Sigmoid colon (tissue), 7 donors: Measurements from ENCODE around the gene MOXD1. TPM values are rescaled to one million over a fixed set of nuclear protein-coding genes. Genes with fewer than 3 reads are reported as not detected.

Experiments used
- DNase-seq: peaks from one replicate; pipeline ENCODE4 v3.0.0-alpha.2; 2019
- H3K27ac ChIP-seq, 4 donors: fragments of 200-600 bp; sonication (generic); one replicate each; pipeline ENCODE4 v1.5.1; 2016 to 2019; ENCODE audit warnings: mild to moderate bottlenecking in 1 of 4
- H3K27me3 ChIP-seq, 3 donors: fragments of 200-600 bp; sonication (generic); one replicate each; pipeline ENCODE4 v1.5.1; 2019; ENCODE audit warnings: mild to moderate bottlenecking in 1 of 3
- H3K36me3 ChIP-seq, 4 donors: fragments of 200-600 bp; sonication (generic); one replicate each; pipeline ENCODE4 v1.5.1; 2016 to 2019
- H3K4me1 ChIP-seq, 4 donors: fragments of 200-600 bp; sonication (generic); one replicate each; pipeline ENCODE4 v1.5.1; 2017 to 2019
- H3K4me3 ChIP-seq, 4 donors: fragments of 200-600 bp; sonication (generic); one replicate each; pipeline ENCODE4 v1.5.1; 2017 to 2019; ENCODE audit warnings: mild to moderate bottlenecking in 2 of 4, moderate library complexity in 1 of 4
- H3K9me3 ChIP-seq, 4 donors: fragments of 200-600 bp in 3 of 4; sonication (generic) in 3 of 4; one replicate each; pipeline versions ENCODE4 v1.5.1 to v1.6.1; 2013 to 2019
- EP300 ChIP-seq, 4 donors: sonication (generic); formaldehyde crosslinking; IDR thresholded peaks; one replicate each; pipeline ENCODE4 v1.6.1; 2017; ENCODE audit warnings: antibody characterized with exemption in 4 of 4
- POLR2A ChIP-seq, 2 donors: fragments of 450-650 bp; IDR thresholded peaks; one replicate each; pipeline ENCODE4 v1.6.1; 2016; ENCODE audit warnings: antibody characterized with exemption in 2 of 2, mild to moderate bottlenecking in 2 of 2, moderate library complexity in 2 of 2
- POLR2AphosphoS5 ChIP-seq, 4 donors: sonication (generic); formaldehyde crosslinking; IDR thresholded peaks; one replicate each; pipeline ENCODE4 v1.6.1; 2017; ENCODE audit warnings: antibody characterized with exemption in 4 of 4
- WGBS, 2 donors: extraction: QIAGEN DNeasy Blood & Tissue Kit; methylation state at CpG; one replicate each; pipeline ENCODE4 v1.1.7; 2013; 5-methylcytosine and 5-hydroxymethylcytosine counted together
- intact Hi-C: fragments of 100-400 bp; cut with DNase I; formaldehyde crosslinking; loops from one replicate; pipeline ENCODE4 v1.15.1; 2023
- polyA plus RNA-seq, 3 donors: library from polyadenylated mRNA; stranded (reverse); fragments of 200-250 nt; gene quantifications; one replicate each; pipeline ENCODE4 v1.2.3, GENCODE V29; 2013
- total RNA-seq, 4 donors: library from RNA; depleted of rRNA; stranded (reverse); fragments of >200 nt; gene quantifications; one replicate each; pipeline ENCODE4 v1.1.0, GENCODE V29; 2016
- TF ChIP-seq, protein P1 (sequence below), 4 experiments: fragments of 450-650 bp in 3 of 4; fragments of 200-600 bp in 1 of 4; IDR thresholded peaks; one replicate each; pipeline ENCODE4 v1.5.1; 2016 to 2019; ENCODE audit warnings: antibody characterized with exemption in 4 of 4, mild to moderate bottlenecking in 3 of 4, moderate library complexity in 2 of 4
- donor health status: healthy with polysubstance abuse.
- donor health status: Bipolar disorder and iron deficiency.
- donor health status: healthy.

MOXD1 gene
- total and polyA plus RNA-seq, 7 donors, result 1.2 to 20.8 (median 9.4) TPM

DNA sequence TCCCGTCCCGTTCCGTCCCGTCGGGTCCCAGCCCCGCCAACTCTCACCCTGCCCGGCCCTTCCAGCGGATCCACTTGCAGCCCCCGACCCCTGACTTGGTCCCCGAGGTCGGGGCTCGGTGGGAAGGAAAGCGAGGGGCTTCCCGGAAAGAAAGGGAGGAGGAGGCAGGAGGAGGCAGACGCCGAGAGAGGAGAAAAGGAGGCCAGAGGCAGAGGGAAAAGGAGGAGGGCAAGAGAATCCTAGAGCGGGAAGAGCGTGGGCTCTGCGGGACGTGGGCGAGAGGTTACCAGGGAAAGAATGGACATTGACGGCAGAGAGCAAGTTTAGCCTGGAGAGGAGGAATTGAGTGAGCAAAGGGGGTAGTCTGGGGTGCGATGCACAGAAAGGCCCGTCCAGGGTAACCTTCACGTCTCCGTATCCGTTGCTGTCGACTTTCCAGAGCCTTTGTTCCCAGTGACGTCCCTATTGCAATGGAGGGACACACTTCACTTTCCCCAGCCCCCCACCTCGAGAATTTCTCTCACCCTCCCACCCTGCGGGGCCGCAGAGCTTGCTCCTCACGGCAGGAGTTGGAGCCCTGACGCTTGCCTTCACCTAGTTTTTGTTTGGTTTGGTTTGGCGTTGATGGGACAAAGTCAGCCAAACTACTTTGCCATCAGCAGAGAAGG lies 477 bp upstream of the MOXD1 start:
- Histone ChIP-seq H3K4me3 (peak overlapping the region; percentile 45 to 73 (median 68)), H3K27me3 (peaks cover 0 to 12% (median 9%) of the 10 kb centered on the region in 3 donors), H3K9me3 (no peaks in the 10 kb centered on the region), H3K27ac (peak overlapping the region in 3 of 4 donors; percentile 27 to 73 (median 67)), H3K36me3 (no peaks in the 10 kb centered on the region), H3K4me1 (peaks cover 0 to 18% (median 14%) of the 10 kb centered on the region in 4 donors)
- intact Hi-C loops, result no loop called here
- WGBS, 2 donors, result 10 to 15% methylated on average over 35 of the region's 35 CpGs
- DNase-seq, result no peak
- TF ChIP-seq, protein P1, sequence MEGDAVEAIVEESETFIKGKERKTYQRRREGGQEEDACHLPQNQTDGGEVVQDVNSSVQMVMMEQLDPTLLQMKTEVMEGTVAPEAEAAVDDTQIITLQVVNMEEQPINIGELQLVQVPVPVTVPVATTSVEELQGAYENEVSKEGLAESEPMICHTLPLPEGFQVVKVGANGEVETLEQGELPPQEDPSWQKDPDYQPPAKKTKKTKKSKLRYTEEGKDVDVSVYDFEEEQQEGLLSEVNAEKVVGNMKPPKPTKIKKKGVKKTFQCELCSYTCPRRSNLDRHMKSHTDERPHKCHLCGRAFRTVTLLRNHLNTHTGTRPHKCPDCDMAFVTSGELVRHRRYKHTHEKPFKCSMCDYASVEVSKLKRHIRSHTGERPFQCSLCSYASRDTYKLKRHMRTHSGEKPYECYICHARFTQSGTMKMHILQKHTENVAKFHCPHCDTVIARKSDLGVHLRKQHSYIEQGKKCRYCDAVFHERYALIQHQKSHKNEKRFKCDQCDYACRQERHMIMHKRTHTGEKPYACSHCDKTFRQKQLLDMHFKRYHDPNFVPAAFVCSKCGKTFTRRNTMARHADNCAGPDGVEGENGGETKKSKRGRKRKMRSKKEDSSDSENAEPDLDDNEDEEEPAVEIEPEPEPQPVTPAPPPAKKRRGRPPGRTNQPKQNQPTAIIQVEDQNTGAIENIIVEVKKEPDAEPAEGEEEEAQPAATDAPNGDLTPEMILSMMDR (IDR thresholded peaks at IDR 0.05), result no peak
- no peak for TF ChIP-seq POLR2A (IDR thresholded peaks at IDR 0.05)
- TF ChIP-seq POLR2AphosphoS5 (IDR thresholded peaks at IDR 0.05), result peak in 1 of 4 donors; percentile 1
- no peak for TF ChIP-seq EP300 (IDR thresholded peaks at IDR 0.05)

DNA sequence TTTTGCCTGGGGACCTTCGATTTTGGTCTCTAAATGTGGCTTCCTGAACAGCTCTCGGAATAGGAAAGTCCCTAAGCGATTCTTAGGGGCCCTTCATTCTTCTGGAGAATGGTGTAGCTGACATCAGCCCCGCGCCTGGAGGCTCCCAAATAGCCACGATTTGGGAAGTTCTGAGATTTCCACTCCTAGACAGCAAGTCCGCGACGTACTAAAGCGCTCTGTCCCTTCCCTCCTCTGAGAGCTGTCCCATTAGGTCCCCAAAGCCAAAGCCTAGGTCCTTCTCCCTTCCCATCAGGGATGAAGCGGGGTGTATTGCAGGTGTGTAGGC lies 756 bp downstream of the MOXD1 start:
- no peaks in the 10 kb centered on the region for H3K36me3 ChIP-seq
- H3K27ac ChIP-seq, result peak overlapping the region; percentile 59 to 73 (median 67)
- WGBS, 2 donors, result 17 to 19% methylated on average over 11 of the region's 11 CpGs
- no peaks in the 10 kb centered on the region for H3K9me3 ChIP-seq
- no peak for DNase-seq
- no peak for TF ChIP-seq POLR2A (IDR thresholded peaks at IDR 0.05)
- no peak for TF ChIP-seq POLR2AphosphoS5 (IDR thresholded peaks at IDR 0.05)
- TF ChIP-seq, protein P1 (IDR thresholded peaks at IDR 0.05), result no peak
- TF ChIP-seq EP300 (IDR thresholded peaks at IDR 0.05), result no peak
- H3K4me1 ChIP-seq, result peaks cover 0 to 18% (median 14%) of the 10 kb centered on the region in 4 donors
- intact Hi-C loops, result no loop called here
- H3K27me3 ChIP-seq, result peaks cover 0 to 12% (median 9%) of the 10 kb centered on the region in 3 donors
- H3K4me3 ChIP-seq, result peak overlapping the region; percentile 45 to 73 (median 68)

DNA sequence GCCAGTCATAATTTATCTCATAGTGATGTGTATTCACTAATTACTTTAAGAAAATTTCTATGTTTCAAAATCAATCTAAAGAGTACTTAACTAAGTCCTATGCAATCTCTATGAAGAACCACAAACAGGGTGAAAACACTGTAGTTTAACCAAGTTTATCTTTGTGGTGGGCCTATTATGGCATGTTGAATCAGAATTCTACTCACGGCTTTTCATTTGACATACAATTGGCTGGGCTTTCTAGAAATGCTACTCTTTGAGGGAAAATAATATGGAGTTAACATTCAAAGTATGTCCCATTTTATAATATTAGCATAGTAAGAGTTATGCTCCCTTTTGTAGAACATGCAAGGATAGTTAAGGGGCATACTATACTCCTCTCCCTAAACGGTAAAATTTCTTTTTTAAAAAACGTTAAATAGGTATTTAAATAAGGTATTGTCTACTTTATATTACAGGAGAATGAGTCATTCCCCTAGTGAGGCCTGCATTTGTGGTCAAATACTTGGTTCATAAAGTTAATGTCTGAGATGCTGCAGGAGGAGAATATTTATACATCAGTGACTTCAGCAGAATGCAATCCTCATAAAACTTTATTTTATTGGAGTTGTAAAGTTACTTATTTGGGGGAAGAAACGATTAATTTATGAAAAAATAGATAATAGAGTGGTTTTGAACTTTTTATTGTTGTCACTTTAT lies 1.8 kb downstream of the MOXD1 start:
- intact Hi-C loops, result no loop called here

DNA sequence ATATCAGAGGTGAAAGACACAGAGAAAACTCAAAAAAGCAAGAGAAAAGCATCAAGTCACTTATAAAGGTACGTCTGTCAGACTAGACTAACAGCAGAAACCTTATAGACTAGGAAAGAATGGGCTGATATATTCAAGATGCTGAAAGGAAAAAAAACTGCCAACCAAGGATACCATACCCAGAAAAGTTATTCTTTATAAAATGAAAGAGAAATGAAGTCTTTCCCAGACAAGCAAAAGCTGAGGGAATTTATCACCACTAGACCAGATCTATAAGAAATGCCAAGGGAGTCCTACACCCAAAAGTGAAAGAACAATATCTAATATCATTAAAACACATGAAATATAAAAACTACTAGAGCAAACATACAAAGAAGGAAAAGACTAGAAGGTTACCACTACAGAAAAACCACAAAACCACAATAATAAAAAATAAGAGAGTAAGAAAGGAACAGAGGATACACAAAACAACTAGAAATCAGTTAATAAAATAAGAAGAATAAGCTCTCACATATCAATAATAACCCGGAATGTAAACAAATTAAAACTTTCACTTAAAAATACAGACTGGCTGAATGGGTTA lies 6.2 kb downstream of the MOXD1 start:
- no peak overlapping the region for H3K4me3 ChIP-seq
- H3K9me3 ChIP-seq, result peaks cover 0 to 6% (median 2%) of the 10 kb centered on the region in 4 donors
- no peak for DNase-seq
- H3K4me1 ChIP-seq, result peaks cover 0 to 8% (median 3%) of the 10 kb centered on the region in 4 donors
- TF ChIP-seq, protein P1 (IDR thresholded peaks at IDR 0.05), result no peak
- no peak for TF ChIP-seq POLR2AphosphoS5 (IDR thresholded peaks at IDR 0.05)
- no peak for TF ChIP-seq EP300 (IDR thresholded peaks at IDR 0.05)
- TF ChIP-seq POLR2A (IDR thresholded peaks at IDR 0.05), result no peak
- H3K27ac ChIP-seq, result no peak overlapping the region
- no peaks in the 10 kb centered on the region for H3K27me3 ChIP-seq
- 89 to 91% methylated on average over 2 of the region's 2 CpGs for WGBS, 2 donors
- intact Hi-C loops, result no loop called here
- no peaks in the 10 kb centered on the region for H3K36me3 ChIP-seq

More for the DNA sequence above, 1.8 kb downstream of the MOXD1 start:
- no peak for TF ChIP-seq POLR2AphosphoS5 (IDR thresholded peaks at IDR 0.05)
- TF ChIP-seq EP300 (IDR thresholded peaks at IDR 0.05), result no peak
- TF ChIP-seq, protein P1 (IDR thresholded peaks at IDR 0.05), result no peak
- no peak for TF ChIP-seq POLR2A (IDR thresholded peaks at IDR 0.05)
- 32 to 61% methylated on average over 4 of the region's 4 CpGs for WGBS, 2 donors
- Histone ChIP-seq H3K36me3 (no peaks in the 10 kb centered on the region), H3K27ac (peak overlapping the region in 1 of 4 donors; percentile 67), H3K9me3 (peaks cover 0 to 6% (median 2%) of the 10 kb centered on the region in 4 donors), H3K4me1 (peaks cover 0 to 18% (median 14%) of the 10 kb centered on the region in 4 donors), H3K4me3 (peak overlapping the region in 2 of 4 donors; percentile 73), H3K27me3 (peaks cover 0 to 12% (median 9%) of the 10 kb centered on the region in 3 donors)
- no peak for DNase-seq
